H1 (cell line): ENCODE data around the gene MGAT5B. TPM values are rescaled to one million over a fixed set of nuclear protein-coding genes. Genes with fewer than 3 reads are reported as not detected.

Experiments
- RBBP5 ChIP-seq: IDR thresholded peaks from 2 replicates; pipeline ENCODE4 v1.7.1; 2012; ENCODE audit warnings: low read depth, mild to moderate bottlenecking, inconsistent platforms, low read length, moderate library complexity, borderline replicate concordance
- polyA plus RNA-seq, 7 experiments: library from polyadenylated mRNA; depleted of rRNA in 3 of 7; stranded (reverse) in 5 of 7; unstranded in 2 of 7; fragments of >200 nt in 5 of 7; fragments of 200-250 nt in 2 of 7; gene quantifications; 1 replicate in 5 of 7; 2 replicates in 1 of 7; 4 replicates in 1 of 7; pipeline versions ENCODE4 v1.2.1 to v1.2.3, GENCODE V29; 2011 to 2013; ENCODE audit warnings: missing spikeins in 2 of 7, mixed read lengths in 2 of 7
- total RNA-seq: library from RNA; stranded (reverse); fragmentation: NEBNext Ultra II Directional; extraction: Animal tissue kit (Norgen Biotek cat#: 25700); gene quantifications from 2 replicates; pipeline ENCODE4 v1.2.1, GENCODE V29; 2021
- TF ChIP-seq, protein P1 (sequence below): IDR thresholded peaks from 2 replicates; pipeline ENCODE4 v1.6.1; 2011; ENCODE audit warnings: low read depth, mild to moderate bottlenecking, low read length; ENCODE audit not compliant: insufficient read depth

The MGAT5B gene
- total and polyA plus RNA-seq, 2 of the 8 experiments (the other 6 are each of a cell fraction or from before 2014, with no cell fraction given) = 7.9 to 8.2 TPM

DNA sequence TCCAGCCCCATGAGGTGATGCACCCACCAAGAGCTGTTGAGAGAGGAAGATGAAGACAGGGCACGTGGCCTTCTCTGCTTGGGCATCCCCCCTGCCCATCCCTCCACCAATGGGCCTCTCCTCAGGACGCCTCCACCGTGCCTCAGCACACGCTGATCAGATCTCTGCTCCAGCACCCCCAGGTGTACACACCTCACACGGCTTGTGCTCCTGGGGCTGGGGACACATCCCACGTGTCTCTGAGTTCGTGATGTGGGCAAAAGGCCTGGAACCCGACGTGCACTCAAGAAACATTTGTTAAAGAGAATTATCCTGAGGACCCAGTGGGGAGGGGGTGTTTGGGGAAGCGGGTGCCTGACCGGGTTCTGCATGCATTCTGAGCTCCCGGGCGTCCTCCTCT, 55.3 kb downstream of the MGAT5B start (continued):
- no peak for TF ChIP-seq RBBP5
- TF ChIP-seq, protein P1, sequence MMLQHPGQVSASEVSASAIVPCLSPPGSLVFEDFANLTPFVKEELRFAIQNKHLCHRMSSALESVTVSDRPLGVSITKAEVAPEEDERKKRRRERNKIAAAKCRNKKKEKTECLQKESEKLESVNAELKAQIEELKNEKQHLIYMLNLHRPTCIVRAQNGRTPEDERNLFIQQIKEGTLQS = no peak
- TF ChIP-seq, all 59 proteins: peak for 0
